GM12892 (cell line): ENCODE results near the gene DRD4.

Experiments used
- POLR2A ChIP-seq: IDR thresholded peaks from 2 replicates; pipeline ENCODE4 v1.6.1; 2011; ENCODE audit warnings: low read depth, low read length, control low read depth
- POLR2AphosphoS5 ChIP-seq: IDR thresholded peaks from 2 replicates; pipeline ENCODE4 v1.6.1; 2011; ENCODE audit warnings: low read depth, low read length, control low read depth

DNA sequence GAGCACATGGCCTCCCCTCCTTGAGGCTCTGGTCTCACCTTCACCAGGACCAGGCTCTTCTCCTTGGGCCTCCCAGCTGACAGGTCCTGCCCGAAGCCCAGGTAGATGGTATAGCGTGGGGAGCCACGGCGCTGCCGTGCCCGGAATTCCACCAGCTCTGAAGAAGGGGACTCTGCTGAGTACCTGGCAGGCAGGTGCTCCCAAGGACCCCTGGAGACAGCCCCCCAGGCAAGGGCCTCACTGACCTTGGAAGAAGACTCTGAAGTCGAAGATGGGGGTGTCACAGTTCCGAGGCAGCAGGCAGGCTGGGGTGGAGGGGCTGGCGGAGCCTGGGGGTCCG, 24.1 kb upstream of the DRD4 start:
- TF ChIP-seq POLR2A, result peak; percentile 11; the same call in 1 of the 2 replicates
- no peak for TF ChIP-seq POLR2AphosphoS5
